Panc1 (cell line): ENCODE measurements around the gene RPP25. TPM values are rescaled to one million over a fixed set of nuclear protein-coding genes. Genes with fewer than 3 reads are reported as not detected.

Experiments used
- ATAC-seq: fragments of 200-7000 bp; cut with Tn5 transposase; 2 replicates; pipeline ENCODE4 v1.9.1; 2020; ENCODE audit warnings: mild to moderate bottlenecking, moderate library complexity
- BruUV-seq: library from RNA; stranded (reverse); fragments of 400-500 nt; replicated peaks from 2 replicates; lab custom pipeline; 2021; lab: Mats Ljungman, UMichigan
- CTCF ChIA-PET: fragments of 300-600 bp; sonication (Branson Sonifier 250); formaldehyde crosslinking; loops from one replicate; lab custom pipeline; 2022; ENCODE audit warnings: antibody characterized with exemption; lab: Charles Lee
- POLR2A ChIA-PET: fragments of 300-600 bp; sonication (Branson Sonifier 250); formaldehyde crosslinking; loops from one replicate; lab custom pipeline; 2022; ENCODE audit warnings: antibody characterized with exemption; lab: Charles Lee
- DNase-seq: peaks from one replicate; pipeline ENCODE4 v3.0.0-alpha.2; 2010; ENCODE audit warnings: low read depth, low spot score
- H3K27ac ChIP-seq: 2 replicates; pipeline ENCODE4 v1.5.1; 2011; ENCODE audit warnings: mild to moderate bottlenecking, low read length, inconsistent platforms
- H3K27me3 ChIP-seq: fragments of 200-500 bp; sonication (Bioruptor generic); 2 replicates; pipeline ENCODE4 v1.6.0; 2014; ENCODE audit warnings: low read length, inconsistent platforms; ENCODE audit not compliant: control insufficient read depth, insufficient read depth
- H3K36me3 ChIP-seq: fragments of 200-500 bp; sonication (Bioruptor generic); 2 replicates; pipeline ENCODE4 v1.5.1; 2014; ENCODE audit warnings: inconsistent platforms, mild to moderate bottlenecking, low read length, moderate library complexity; ENCODE audit not compliant: control insufficient read depth, insufficient read depth
- H3K4me1 ChIP-seq: 2 replicates; pipeline ENCODE4 v1.5.1; 2011; ENCODE audit warnings: inconsistent platforms, mild to moderate bottlenecking, low read length, moderate library complexity; ENCODE audit not compliant: control insufficient read depth, insufficient read depth
- H3K4me3 ChIP-seq, 2 experiments: 2 replicates each; pipeline ENCODE4 v1.5.1; 2011 to 2012; ENCODE audit warnings: low read depth in 2 of 2, low read length in 2 of 2, mild to moderate bottlenecking in 2 of 2, inconsistent platforms in 1 of 2, moderate library complexity in 1 of 2
- H3K9me3 ChIP-seq: fragments of 200-500 bp; sonication (Bioruptor generic); 2 replicates; pipeline ENCODE4 v1.5.1; 2014; ENCODE audit warnings: low read depth, mild to moderate bottlenecking, inconsistent platforms, low read length, moderate library complexity; ENCODE audit not compliant: control insufficient read depth, insufficient read depth
- POLR2AphosphoS5 ChIP-seq: IDR thresholded peaks from 2 replicates; pipeline ENCODE4 v1.6.1; 2012; ENCODE audit warnings: mild to moderate bottlenecking, low read depth, low read length, moderate library complexity
- SIN3A ChIP-seq: IDR thresholded peaks from 2 replicates; pipeline ENCODE4 v1.6.1; 2012; ENCODE audit warnings: low read depth, mild to moderate bottlenecking, low read length, moderate library complexity, borderline replicate concordance; ENCODE audit not compliant: insufficient read depth
- TCF7L2 ChIP-seq: IDR thresholded peaks from 2 replicates; pipeline ENCODE4 v1.6.1; 2011; ENCODE audit warnings: mild to moderate bottlenecking, low read depth, low read length, inconsistent platforms
- in situ Hi-C: cut with HindIII; loops from 2 replicates; pipeline ENCODE4 v1.10.0; 2016; ENCODE audit warnings: low sequenced_read_pairs, low pct_unique_long_range_greater_than_20kb
- intact Hi-C: fragments of 100-400 bp; cut with micrococcal nuclease; formaldehyde crosslinking; loops from one replicate; pipeline ENCODE4 v1.10.0; 2022; ENCODE audit not compliant: unreplicated experiment
- total RNA-seq: library from RNA; stranded (reverse); gene quantifications from one replicate; pipeline ENCODE4 v1.2.1, GENCODE V29; 2021; ENCODE audit not compliant: unreplicated experiment
- TF ChIP-seq, protein P1 (sequence below): fragments of 450-650 bp; IDR thresholded peaks from 2 replicates; pipeline ENCODE4 v1.5.1; 2017; ENCODE audit warnings: mild to moderate bottlenecking
- TF ChIP-seq, protein P2 (sequence below), 2 experiments: IDR thresholded peaks; 2 replicates each; pipeline ENCODE4 v1.6.1; 2011 to 2012; ENCODE audit warnings: low read depth in 2 of 2, control low read depth in 1 of 2, low read length in 1 of 2, mild to moderate bottlenecking in 1 of 2, moderate library complexity in 1 of 2; ENCODE audit not compliant: insufficient read depth in 1 of 2

RPP25 gene
- total RNA-seq, 1 experiment from 2014 or later: 40.1 TPM

DNA sequence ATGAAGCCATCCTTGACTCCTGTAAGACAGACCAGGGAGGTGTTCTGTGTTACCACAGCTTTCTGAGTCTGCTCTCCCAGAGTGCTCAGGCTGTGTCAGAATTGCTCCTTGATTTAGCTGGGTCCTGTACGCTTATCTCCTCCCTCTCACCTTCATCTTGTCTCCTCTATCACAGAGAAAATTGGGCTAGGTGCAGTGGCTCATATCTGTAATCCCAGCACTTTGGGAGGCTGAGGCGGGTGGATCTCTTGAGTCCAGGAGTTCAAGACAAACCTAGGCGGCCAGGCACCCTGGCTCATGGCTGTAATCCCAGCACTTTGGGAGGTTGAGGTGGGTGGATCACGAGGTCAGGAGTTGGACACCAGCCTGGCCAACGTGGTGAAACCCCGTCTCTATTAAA, 44.7 kb upstream of the RPP25 start:
- intact Hi-C loops: no loop called here
- Histone ChIP-seq H3K9me3 (no peaks in the 10 kb centered on the region), H3K27ac (no peak overlapping the region), H3K4me3 (no peak overlapping the region), H3K27me3 (no peaks in the 10 kb centered on the region), H3K4me1 (no peaks in the 10 kb centered on the region; the same call in 1 of the 2 replicates), H3K36me3 (no peaks in the 10 kb centered on the region)
- ChIA-PET CTCF (interaction anchor here (0.7 kb wide), 2 partner anchors 24 to 98 kb away, joined by 4 to 10 read pairs; no protein-coding TSS in a partner anchor), POLR2A (interaction anchor here (0.7 kb wide), 1 partner anchor 20 kb away, joined by 9 read pairs; no protein-coding TSS in a partner anchor)
- TF ChIP-seq, protein P1, sequence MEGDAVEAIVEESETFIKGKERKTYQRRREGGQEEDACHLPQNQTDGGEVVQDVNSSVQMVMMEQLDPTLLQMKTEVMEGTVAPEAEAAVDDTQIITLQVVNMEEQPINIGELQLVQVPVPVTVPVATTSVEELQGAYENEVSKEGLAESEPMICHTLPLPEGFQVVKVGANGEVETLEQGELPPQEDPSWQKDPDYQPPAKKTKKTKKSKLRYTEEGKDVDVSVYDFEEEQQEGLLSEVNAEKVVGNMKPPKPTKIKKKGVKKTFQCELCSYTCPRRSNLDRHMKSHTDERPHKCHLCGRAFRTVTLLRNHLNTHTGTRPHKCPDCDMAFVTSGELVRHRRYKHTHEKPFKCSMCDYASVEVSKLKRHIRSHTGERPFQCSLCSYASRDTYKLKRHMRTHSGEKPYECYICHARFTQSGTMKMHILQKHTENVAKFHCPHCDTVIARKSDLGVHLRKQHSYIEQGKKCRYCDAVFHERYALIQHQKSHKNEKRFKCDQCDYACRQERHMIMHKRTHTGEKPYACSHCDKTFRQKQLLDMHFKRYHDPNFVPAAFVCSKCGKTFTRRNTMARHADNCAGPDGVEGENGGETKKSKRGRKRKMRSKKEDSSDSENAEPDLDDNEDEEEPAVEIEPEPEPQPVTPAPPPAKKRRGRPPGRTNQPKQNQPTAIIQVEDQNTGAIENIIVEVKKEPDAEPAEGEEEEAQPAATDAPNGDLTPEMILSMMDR: no peak
- TF ChIP-seq SIN3A (no peak), TCF7L2 (no peak), POLR2AphosphoS5 (no peak)
- TF ChIP-seq, protein P2, sequence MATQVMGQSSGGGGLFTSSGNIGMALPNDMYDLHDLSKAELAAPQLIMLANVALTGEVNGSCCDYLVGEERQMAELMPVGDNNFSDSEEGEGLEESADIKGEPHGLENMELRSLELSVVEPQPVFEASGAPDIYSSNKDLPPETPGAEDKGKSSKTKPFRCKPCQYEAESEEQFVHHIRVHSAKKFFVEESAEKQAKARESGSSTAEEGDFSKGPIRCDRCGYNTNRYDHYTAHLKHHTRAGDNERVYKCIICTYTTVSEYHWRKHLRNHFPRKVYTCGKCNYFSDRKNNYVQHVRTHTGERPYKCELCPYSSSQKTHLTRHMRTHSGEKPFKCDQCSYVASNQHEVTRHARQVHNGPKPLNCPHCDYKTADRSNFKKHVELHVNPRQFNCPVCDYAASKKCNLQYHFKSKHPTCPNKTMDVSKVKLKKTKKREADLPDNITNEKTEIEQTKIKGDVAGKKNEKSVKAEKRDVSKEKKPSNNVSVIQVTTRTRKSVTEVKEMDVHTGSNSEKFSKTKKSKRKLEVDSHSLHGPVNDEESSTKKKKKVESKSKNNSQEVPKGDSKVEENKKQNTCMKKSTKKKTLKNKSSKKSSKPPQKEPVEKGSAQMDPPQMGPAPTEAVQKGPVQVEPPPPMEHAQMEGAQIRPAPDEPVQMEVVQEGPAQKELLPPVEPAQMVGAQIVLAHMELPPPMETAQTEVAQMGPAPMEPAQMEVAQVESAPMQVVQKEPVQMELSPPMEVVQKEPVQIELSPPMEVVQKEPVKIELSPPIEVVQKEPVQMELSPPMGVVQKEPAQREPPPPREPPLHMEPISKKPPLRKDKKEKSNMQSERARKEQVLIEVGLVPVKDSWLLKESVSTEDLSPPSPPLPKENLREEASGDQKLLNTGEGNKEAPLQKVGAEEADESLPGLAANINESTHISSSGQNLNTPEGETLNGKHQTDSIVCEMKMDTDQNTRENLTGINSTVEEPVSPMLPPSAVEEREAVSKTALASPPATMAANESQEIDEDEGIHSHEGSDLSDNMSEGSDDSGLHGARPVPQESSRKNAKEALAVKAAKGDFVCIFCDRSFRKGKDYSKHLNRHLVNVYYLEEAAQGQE (IDR thresholded peaks at IDR 0.05; ENCODE audit: insufficient read depth in 1 of 2, low read depth in 2 of 2, low read length in 1 of 2): no peak
- ATAC-seq (no peak), DNase-seq (no peak)
- BruUV-seq: no TSS peak
- in situ Hi-C loops: no loop called here

DNA sequence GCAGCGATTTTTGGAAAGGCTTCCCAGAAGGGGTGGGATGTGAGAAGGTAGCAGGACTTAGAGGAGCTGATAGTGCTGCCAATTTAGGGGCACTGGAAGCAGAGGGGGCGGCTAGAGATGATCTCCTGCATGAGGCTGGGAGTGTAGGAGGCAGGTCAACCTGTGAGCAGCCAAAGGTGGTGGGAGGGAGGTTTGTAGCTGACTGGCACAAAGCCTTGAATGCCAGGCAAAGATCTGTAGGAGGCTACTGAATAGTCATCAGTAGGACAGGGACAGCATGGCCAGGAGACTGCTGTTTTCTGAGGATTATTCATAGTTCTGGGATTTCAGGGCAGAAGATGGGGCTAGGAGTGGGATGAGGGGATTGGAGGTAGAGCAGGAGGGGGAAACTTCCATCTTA, 41.0 kb upstream of the RPP25 start:
- DNase-seq: no peak
- Histone ChIP-seq H3K27ac (no peak overlapping the region), H3K9me3 (no peaks in the 10 kb centered on the region), H3K27me3 (no peaks in the 10 kb centered on the region), H3K4me3 (no peak overlapping the region), H3K4me1 (peaks cover 3% of the 10 kb centered on the region; the same call in 1 of the 2 replicates), H3K36me3 (no peaks in the 10 kb centered on the region)
- CTCF ChIA-PET: no interaction called here
- in situ Hi-C loops: no loop called here
- no TSS peak for BruUV-seq
- ATAC-seq: no peak
- POLR2A ChIA-PET: no interaction called here
- intact Hi-C loops: no loop called here
- TF ChIP-seq, protein P1: no peak
- TF ChIP-seq, protein P2 (IDR thresholded peaks at IDR 0.05; ENCODE audit: insufficient read depth in 1 of 2, low read depth in 2 of 2, low read length in 1 of 2): no peak
- no peak for TF ChIP-seq POLR2AphosphoS5
- no peak for TF ChIP-seq SIN3A
- TF ChIP-seq TCF7L2: no peak
